Stimulated activated CD8-positive, alpha-beta memory T cell treated with anti-CD3 and anti-CD28 coated beads, Interleukin-7, amount 100 ng/mL, for 24 hours (primary cell): Measurements from ENCODE around the gene CCN5.
"Not testable (repeated sequence)": the region's sequence is repeated elsewhere in the genome, so short reads cannot be mapped to it uniquely, and the experiment has no call there.

Experiments used
- DNase-seq: peaks from one replicate; pipeline ENCODE4 v3.0.0-alpha.2; 2020; ENCODE audit warnings: low read depth

CCN5 gene

GRCh38 chr20:44714701-44715498, at the start of gene CCN5:
TSS of gene CCN5 (plus strand) at chr20:44715369. CDS start at chr20:44715391, 22 bp downstream.
- DNase-seq, result no peak

GRCh38 chr20:44666066-44666465, 49.1 kb upstream of the CCN5 start:
- no peak for DNase-seq

GRCh38 chr20:44670851-44671250, 44.3 kb upstream of the CCN5 start:
- DNase-seq, result not testable (repeated sequence)

- DNase-seq, result not testable (repeated sequence)
Observed at GRCh38 chr20:44671541-44671940, 43.6 kb upstream of the CCN5 start.

GRCh38 chr20:44672318-44672902, 42.8 kb upstream of the CCN5 start:
- not testable (repeated sequence) for DNase-seq

GRCh38 chr20:44678242-44678641, 36.9 kb upstream of the CCN5 start:
- DNase-seq, result no peak

- DNase-seq, result no peak
Observed at GRCh38 chr20:44678990-44679611, 36.1 kb upstream of the CCN5 start.

- no peak for DNase-seq
Observed at GRCh38 chr20:44681796-44682566, 33.2 kb upstream of the CCN5 start.

GRCh38 chr20:44683263-44684046, 31.7 kb upstream of the CCN5 start:
- peak; percentile 7 for DNase-seq

GRCh38 chr20:44684047-44684967, 30.9 kb upstream of the CCN5 start:
- no peak for DNase-seq

- no peak for DNase-seq
Observed at GRCh38 chr20:44686934-44687333, 28.2 kb upstream of the CCN5 start.

GRCh38 chr20:44688053-44688625, 27.0 kb upstream of the CCN5 start:
- no peak for DNase-seq

GRCh38 chr20:44689809-44690208, 25.4 kb upstream of the CCN5 start:
- DNase-seq, result no peak

- no peak for DNase-seq
Observed at GRCh38 chr20:44690781-44691423, 24.3 kb upstream of the CCN5 start.

- DNase-seq, result no peak
Observed at GRCh38 chr20:44691424-44692423, 23.4 kb upstream of the CCN5 start.

- no peak for DNase-seq
Observed at GRCh38 chr20:44692932-44693480, 22.2 kb upstream of the CCN5 start.

- DNase-seq, result no peak
Observed at GRCh38 chr20:44693627-44694026, 21.5 kb upstream of the CCN5 start.

- DNase-seq, result no peak
Observed at GRCh38 chr20:44694159-44694558, 21.0 kb upstream of the CCN5 start.
